Measurements from ENCODE around the gene PTPRM. TPM values are rescaled to one million over a fixed set of nuclear protein-coding genes. Genes with fewer than 3 reads are reported as not detected.
A peak's percentile ranks its signal among the peaks of the same experiment; 100 is the strongest.

PTPRM gene
- total RNA-seq, 4 donors from 2014 or later, result 22.5 to 92.5 (median 39.2) TPM

- WGBS, 2 donors (ENCODE audit: low coverage in 1 of 2), result 63 to 72% methylated on average over 3 to 4 of the region's 4 CpGs
- H3K27me3 ChIP-seq, result no peaks in the 10 kb centered on the region
- no peak overlapping the region for H3K27ac ChIP-seq
- H3K4me1 ChIP-seq, result no peaks in the 10 kb centered on the region
- no peaks in the 10 kb centered on the region for H3K9me3 ChIP-seq
- no peaks in the 10 kb centered on the region for H3K36me3 ChIP-seq
- no peak overlapping the region for H3K4me3 ChIP-seq
- DNase-seq, result no peak
- in situ Hi-C loops (cut with MboI; ENCODE audit: low pct_ligation_motif_present in 1 of 4, low pct_unique_long_range_greater_than_20kb in 1 of 4, low sequenced_read_pairs in 3 of 4) (no loop called here), intact Hi-C loops (cut with DNase I; ENCODE audit: low total_unique reads) (no loop called here)
- TF ChIP-seq POLR2A (IDR thresholded peaks at IDR 0.05) (no peak), POLR2AphosphoS5 (IDR thresholded peaks at IDR 0.05) (peak in 2 of 3 donors; percentile 36 to 41)
These were observed 303.7 kb downstream of the PTPRM start for GRCh38 chr18:7870855-7871254.

- H3K9me3 ChIP-seq, result no peaks in the 10 kb centered on the region
- no peak overlapping the region for H3K27ac ChIP-seq
- H3K4me1 ChIP-seq, result no peaks in the 10 kb centered on the region
- in situ Hi-C loops (cut with MboI; ENCODE audit: low pct_ligation_motif_present in 1 of 4, low pct_unique_long_range_greater_than_20kb in 1 of 4, low sequenced_read_pairs in 3 of 4), result no loop called here
- no peaks in the 10 kb centered on the region for H3K27me3 ChIP-seq
- WGBS, 2 donors (ENCODE audit: low coverage in 1 of 2), result 74 to 81% methylated on average over 3 to 4 of the region's 4 CpGs
- no peak overlapping the region for H3K4me3 ChIP-seq
- intact Hi-C loops (cut with DNase I; ENCODE audit: low total_unique reads), result no loop called here
- no peak for DNase-seq
- H3K36me3 ChIP-seq, result no peaks in the 10 kb centered on the region
- TF ChIP-seq POLR2AphosphoS5 (IDR thresholded peaks at IDR 0.05), result no peak
- TF ChIP-seq EP300 (IDR thresholded peaks at IDR 0.05; ENCODE audit: low read depth), result no peak
- no peak for TF ChIP-seq POLR2A (IDR thresholded peaks at IDR 0.05)
- TF ChIP-seq CTCF (IDR thresholded peaks at IDR 0.05), result no peak
These were observed 304.7 kb downstream of the PTPRM start for GRCh38 chr18:7871560-7872456.

- no peaks in the 10 kb centered on the region for H3K36me3 ChIP-seq
- 54 to 57% methylated on average over 3 of the region's 3 CpGs for WGBS, 2 donors (ENCODE audit: low coverage in 1 of 2)
- no peaks in the 10 kb centered on the region for H3K27me3 ChIP-seq
- TF ChIP-seq CTCF (IDR thresholded peaks at IDR 0.05) (no peak), POLR2AphosphoS5 (IDR thresholded peaks at IDR 0.05) (no peak), EP300 (IDR thresholded peaks at IDR 0.05; ENCODE audit: low read depth) (no peak), POLR2A (IDR thresholded peaks at IDR 0.05) (no peak)
- no peaks in the 10 kb centered on the region for H3K9me3 ChIP-seq
- no peak overlapping the region for H3K27ac ChIP-seq
- in situ Hi-C loops (cut with MboI; ENCODE audit: low pct_ligation_motif_present in 1 of 4, low pct_unique_long_range_greater_than_20kb in 1 of 4, low sequenced_read_pairs in 3 of 4) (no loop called here), intact Hi-C loops (cut with DNase I; ENCODE audit: low total_unique reads) (no loop called here)
- H3K4me3 ChIP-seq, result no peak overlapping the region
- DNase-seq, result no peak
- no peaks in the 10 kb centered on the region for H3K4me1 ChIP-seq
These were observed 305.5 kb downstream of the PTPRM start for GRCh38 chr18:7872569-7872968.

GRCh38 chr18:7873316-7873715, 306.2 kb downstream of the PTPRM start:
- intact Hi-C loops (cut with DNase I; ENCODE audit: low total_unique reads), result no loop called here
- no peak overlapping the region for H3K27ac ChIP-seq
- in situ Hi-C loops (cut with MboI; ENCODE audit: low pct_ligation_motif_present in 1 of 4, low pct_unique_long_range_greater_than_20kb in 1 of 4, low sequenced_read_pairs in 3 of 4), result no loop called here
- no peak for TF ChIP-seq EP300 (IDR thresholded peaks at IDR 0.05; ENCODE audit: low read depth)
- no peak for TF ChIP-seq POLR2AphosphoS5 (IDR thresholded peaks at IDR 0.05)
- no peak for TF ChIP-seq CTCF (IDR thresholded peaks at IDR 0.05)
- TF ChIP-seq POLR2A (IDR thresholded peaks at IDR 0.05), result no peak
- WGBS, 2 donors (ENCODE audit: low coverage in 1 of 2), result 55 to 57% methylated on average over 2 of the region's 2 CpGs
- no peaks in the 10 kb centered on the region for H3K9me3 ChIP-seq
- H3K4me1 ChIP-seq, result no peaks in the 10 kb centered on the region
- H3K36me3 ChIP-seq, result no peaks in the 10 kb centered on the region
- no peak for DNase-seq
- H3K27me3 ChIP-seq, result no peaks in the 10 kb centered on the region
- no peak overlapping the region for H3K4me3 ChIP-seq
